Stimulated activated memory B cell treated with anti-CD40 and anti-IgM and Interleukin-4, amounts not matched to agents 10 μg/mL and 1 μg/mL and 100 μg/mL, for 72 hours (primary cell): ENCODE data around the gene AZI2.

Experiments
- ATAC-seq: fragments of 150-1000 bp; cut with Tn5 transposase; 2 replicates; pipeline ENCODE4 v1.10.0; 2021
- H3K27ac Mint-ChIP-seq: one replicate; pipeline ENCODE4 v1.8.0; 2022; ENCODE audit warnings: mild to moderate bottlenecking, mixed read lengths
- H3K27me3 Mint-ChIP-seq: one replicate; pipeline ENCODE4 v1.8.0; 2022; ENCODE audit warnings: mixed read lengths
- H3K36me3 Mint-ChIP-seq: one replicate; pipeline ENCODE4 v1.8.0; 2022; ENCODE audit warnings: mixed read lengths
- H3K4me1 Mint-ChIP-seq: one replicate; pipeline ENCODE4 v1.8.0; 2022; ENCODE audit warnings: mixed read lengths
- H3K4me3 Mint-ChIP-seq: one replicate; pipeline ENCODE4 v1.8.0; 2022; ENCODE audit warnings: mild to moderate bottlenecking, moderate library complexity, mixed read lengths
- H3K9me3 Mint-ChIP-seq: one replicate; pipeline ENCODE4 v1.8.0; 2022; ENCODE audit warnings: mixed read lengths

Gene AZI2

GRCh38 chr3:28322464-28322863, 26.2 kb downstream of the AZI2 start:
- H3K4me1 Mint-ChIP-seq = no peaks in the 10 kb centered on the region
- ATAC-seq = no peak
- H3K4me3 Mint-ChIP-seq = no peak overlapping the region
- no peak overlapping the region for H3K27ac Mint-ChIP-seq
- H3K9me3 Mint-ChIP-seq = no peaks in the 10 kb centered on the region
- H3K36me3 Mint-ChIP-seq = peaks cover 34% of the 10 kb centered on the region
- H3K27me3 Mint-ChIP-seq = no peaks in the 10 kb centered on the region

DNA sequence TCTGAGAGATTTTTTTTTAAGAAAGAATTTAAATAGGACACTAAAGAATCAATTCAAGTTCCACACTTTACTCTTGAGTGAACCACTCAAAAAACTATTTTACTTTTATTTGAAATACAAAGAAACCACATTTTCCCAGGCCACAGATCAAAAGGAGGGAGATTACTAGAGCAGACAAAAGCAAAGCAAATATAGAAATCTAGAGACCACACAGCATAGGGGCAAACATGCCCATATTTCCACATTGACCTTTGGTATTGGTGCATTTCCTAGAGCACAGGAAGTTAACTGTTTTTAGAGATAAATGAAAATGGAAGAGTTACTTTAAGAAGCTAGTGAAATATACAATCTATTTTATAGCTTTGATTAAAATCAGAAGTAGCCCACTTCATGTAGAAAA, 27.6 kb downstream of the AZI2 start:
- H3K4me3 Mint-ChIP-seq = no peak overlapping the region
- no peaks in the 10 kb centered on the region for H3K4me1 Mint-ChIP-seq
- no peak for ATAC-seq
- no peaks in the 10 kb centered on the region for H3K27me3 Mint-ChIP-seq
- no peaks in the 10 kb centered on the region for H3K9me3 Mint-ChIP-seq
- peaks cover 34% of the 10 kb centered on the region for H3K36me3 Mint-ChIP-seq
- no peak overlapping the region for H3K27ac Mint-ChIP-seq

DNA sequence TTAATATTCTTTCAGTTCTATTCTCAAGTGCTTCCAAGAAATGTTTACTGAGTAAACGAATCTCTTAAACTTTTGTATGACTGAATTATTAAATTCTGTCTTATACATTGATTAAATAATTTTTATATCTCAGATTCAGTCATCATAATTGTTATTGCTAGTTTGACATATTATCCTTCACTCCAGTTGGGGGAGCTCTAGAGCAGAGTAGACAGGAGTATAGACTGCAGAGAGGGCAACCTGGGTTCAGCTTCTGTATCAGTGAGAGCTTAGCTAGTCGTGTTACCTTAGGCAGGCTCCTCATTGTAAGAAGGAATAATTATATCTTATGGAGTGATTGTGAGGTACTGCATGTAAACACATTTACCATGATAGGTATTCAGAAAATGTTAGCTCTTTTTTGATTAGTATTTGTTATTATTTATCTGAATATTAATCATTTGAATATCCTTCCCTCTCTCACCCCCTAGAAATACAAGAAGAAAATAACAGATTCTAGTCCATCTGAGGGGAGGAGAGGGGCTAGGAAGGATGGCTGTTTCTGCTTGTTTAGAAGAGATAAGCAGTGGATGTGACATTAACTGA, 31.1 kb downstream of the AZI2 start:
- Mint-ChIP-seq H3K4me3 (no peak overlapping the region), H3K36me3 (peaks cover 20% of the 10 kb centered on the region), H3K27ac (no peak overlapping the region), H3K9me3 (no peaks in the 10 kb centered on the region), H3K4me1 (no peaks in the 10 kb centered on the region), H3K27me3 (no peaks in the 10 kb centered on the region)
- ATAC-seq = peak; percentile 66

DNA sequence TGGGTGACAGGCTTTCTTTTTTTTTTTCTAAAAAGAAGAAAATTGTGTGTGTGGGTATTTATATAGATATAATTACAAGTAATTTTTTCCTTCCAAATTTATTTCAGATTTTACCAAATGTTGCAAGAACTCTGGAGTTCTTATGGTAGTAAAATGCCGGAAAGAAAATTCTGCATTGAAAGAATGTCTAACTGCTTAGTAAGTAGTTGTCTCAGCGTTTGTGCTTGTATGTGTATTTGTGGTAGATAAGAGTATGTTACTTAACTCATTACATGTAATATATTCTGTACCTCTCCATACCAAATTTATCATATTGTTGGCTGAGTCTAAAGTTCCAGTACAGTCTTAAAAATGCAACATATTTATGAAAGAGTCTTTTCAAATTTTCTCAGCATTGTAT, 32.4 kb downstream of the AZI2 start:
- Mint-ChIP-seq H3K4me3 (no peak overlapping the region), H3K27me3 (no peaks in the 10 kb centered on the region), H3K36me3 (peaks cover 19% of the 10 kb centered on the region), H3K4me1 (no peaks in the 10 kb centered on the region), H3K9me3 (no peaks in the 10 kb centered on the region), H3K27ac (no peak overlapping the region)
- no peak for ATAC-seq

GRCh38 chr3:28315711-28316110, 32.9 kb downstream of the AZI2 start:
- ATAC-seq = no peak
- H3K4me3 Mint-ChIP-seq = no peak overlapping the region

DNA sequence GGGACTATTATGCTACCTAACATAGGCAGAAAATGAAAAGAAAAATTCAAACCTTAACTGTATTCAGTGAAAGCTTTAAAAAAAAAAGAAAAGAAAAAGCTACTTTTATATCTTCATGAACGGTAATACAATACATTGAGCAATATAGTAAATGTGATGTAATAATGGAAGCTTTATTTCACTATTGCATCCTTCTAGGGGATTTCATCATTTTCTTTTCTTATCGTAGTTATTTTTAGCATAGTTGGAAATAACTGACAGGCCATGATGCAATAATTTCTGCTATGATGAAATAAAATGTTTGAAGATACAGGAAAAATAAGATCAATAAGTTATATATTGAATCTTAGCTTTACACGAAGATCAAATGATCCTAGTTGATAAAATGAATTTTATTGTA, 40.4 kb downstream of the AZI2 start:
- no peaks in the 10 kb centered on the region for H3K27me3 Mint-ChIP-seq
- H3K4me1 Mint-ChIP-seq = no peaks in the 10 kb centered on the region
- H3K27ac Mint-ChIP-seq = no peak overlapping the region
- H3K36me3 Mint-ChIP-seq = peaks cover 26% of the 10 kb centered on the region
- no peak for ATAC-seq
- no peak overlapping the region for H3K4me3 Mint-ChIP-seq
- no peaks in the 10 kb centered on the region for H3K9me3 Mint-ChIP-seq

More at GRCh38 chr3:28315711-28316110, 32.9 kb downstream of the AZI2 start:
- no peak overlapping the region for H3K27ac Mint-ChIP-seq
- H3K4me1 Mint-ChIP-seq = no peaks in the 10 kb centered on the region
- H3K36me3 Mint-ChIP-seq = peaks cover 14% of the 10 kb centered on the region
- no peaks in the 10 kb centered on the region for H3K9me3 Mint-ChIP-seq
- H3K27me3 Mint-ChIP-seq = no peaks in the 10 kb centered on the region

GRCh38 chr3:28301688-28302087, 46.9 kb downstream of the AZI2 start:
- Mint-ChIP-seq H3K27me3 (no peaks in the 10 kb centered on the region), H3K4me1 (no peaks in the 10 kb centered on the region)

DNA sequence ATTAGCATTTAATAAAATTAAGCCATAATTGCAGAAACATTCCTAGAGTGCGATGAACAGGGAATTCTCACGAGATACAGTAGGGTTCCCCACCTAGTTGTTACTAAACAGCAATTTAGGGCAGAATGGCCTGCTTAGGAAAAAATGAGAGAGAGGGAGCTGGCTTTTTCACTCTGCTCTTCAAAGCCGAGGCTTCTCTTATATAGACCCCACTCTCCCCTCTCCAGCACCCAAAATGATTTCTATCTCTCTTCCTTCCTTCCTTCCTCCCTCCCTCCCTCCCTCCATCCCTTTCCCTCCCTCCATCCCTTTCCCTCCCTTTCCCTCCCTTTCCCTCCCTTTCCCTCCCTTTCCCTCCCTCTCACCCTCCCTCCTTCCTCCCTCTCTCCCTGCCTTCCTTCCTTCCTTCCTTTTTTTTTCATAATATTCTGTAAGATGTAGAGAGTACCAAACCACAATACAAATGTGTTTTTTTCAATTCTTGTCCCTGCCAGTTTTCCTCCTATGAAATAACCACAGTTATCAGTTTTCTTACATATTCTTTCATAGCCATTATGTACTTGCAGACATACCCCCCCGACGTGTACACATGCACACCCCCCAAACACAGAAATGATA, 48.2 kb downstream of the AZI2 start:
- Mint-ChIP-seq H3K9me3 (no peaks in the 10 kb centered on the region), H3K27ac (no peak overlapping the region), H3K36me3 (peaks cover 14% of the 10 kb centered on the region), H3K4me3 (no peak overlapping the region), H3K27me3 (no peaks in the 10 kb centered on the region), H3K4me1 (no peaks in the 10 kb centered on the region)
- no peak for ATAC-seq

More at GRCh38 chr3:28301688-28302087, 46.9 kb downstream of the AZI2 start:
- no peak overlapping the region for H3K4me3 Mint-ChIP-seq
- ATAC-seq = no peak
- H3K9me3 Mint-ChIP-seq = no peaks in the 10 kb centered on the region
- H3K27ac Mint-ChIP-seq = no peak overlapping the region
- peaks cover 21% of the 10 kb centered on the region for H3K36me3 Mint-ChIP-seq

DNA sequence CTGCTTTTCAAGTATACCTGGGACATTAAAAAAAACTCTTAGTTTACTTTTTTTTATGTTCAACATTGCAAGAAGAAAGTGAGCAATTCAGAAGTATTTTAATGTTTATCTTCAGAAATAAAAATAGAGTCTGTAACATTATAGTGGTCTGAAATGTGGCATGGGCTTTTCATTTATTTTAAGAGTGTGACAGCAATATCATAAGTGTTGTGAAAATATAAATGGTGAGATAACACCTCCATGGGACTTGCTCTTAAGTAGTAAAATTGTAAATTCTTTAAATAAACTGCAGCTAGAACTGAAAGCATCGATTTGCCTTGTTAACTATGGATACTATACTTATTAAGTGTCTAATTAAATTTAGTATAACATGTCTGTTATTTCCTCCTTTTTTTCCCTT, 48.9 kb downstream of the AZI2 start:
- H3K9me3 Mint-ChIP-seq = no peaks in the 10 kb centered on the region
- H3K27ac Mint-ChIP-seq = no peak overlapping the region
- H3K36me3 Mint-ChIP-seq = peaks cover 7% of the 10 kb centered on the region
- H3K27me3 Mint-ChIP-seq = no peaks in the 10 kb centered on the region
- no peak for ATAC-seq
- H3K4me3 Mint-ChIP-seq = no peak overlapping the region
- H3K4me1 Mint-ChIP-seq = no peaks in the 10 kb centered on the region

DNA sequence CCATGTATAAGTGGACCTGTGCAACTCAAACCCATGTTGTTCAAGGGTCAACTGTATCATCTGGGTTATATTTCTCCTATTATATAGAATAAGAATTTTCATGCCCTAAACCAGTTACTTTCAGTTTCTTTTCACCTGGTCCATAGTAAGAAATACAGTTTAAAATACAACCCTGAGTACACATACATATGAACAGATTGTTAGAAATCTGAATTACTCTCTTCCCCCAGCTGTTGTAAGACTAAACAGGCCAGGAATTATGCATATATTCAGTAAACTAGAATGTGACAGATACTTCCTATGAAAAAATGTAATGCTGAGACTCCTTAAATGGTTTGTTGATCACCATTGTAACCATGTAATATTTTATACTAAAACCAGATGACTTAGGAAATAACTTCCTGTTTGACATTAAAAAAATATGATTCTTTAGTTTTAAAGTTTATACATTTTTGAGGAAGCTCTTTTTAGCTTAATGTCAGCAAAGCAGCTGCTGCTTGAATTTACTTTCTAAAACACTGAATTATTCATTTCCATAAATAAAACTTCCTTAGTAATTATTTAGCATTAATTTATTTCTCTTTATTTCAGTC, 52.6 kb downstream of the AZI2 start:
- H3K27me3 Mint-ChIP-seq = no peaks in the 10 kb centered on the region
- no peaks in the 10 kb centered on the region for H3K9me3 Mint-ChIP-seq
- H3K4me1 Mint-ChIP-seq = peaks cover 6% of the 10 kb centered on the region
- no peak overlapping the region for H3K4me3 Mint-ChIP-seq
- ATAC-seq = no peak
- H3K36me3 Mint-ChIP-seq = peaks cover 21% of the 10 kb centered on the region
- H3K27ac Mint-ChIP-seq = no peak overlapping the region

DNA sequence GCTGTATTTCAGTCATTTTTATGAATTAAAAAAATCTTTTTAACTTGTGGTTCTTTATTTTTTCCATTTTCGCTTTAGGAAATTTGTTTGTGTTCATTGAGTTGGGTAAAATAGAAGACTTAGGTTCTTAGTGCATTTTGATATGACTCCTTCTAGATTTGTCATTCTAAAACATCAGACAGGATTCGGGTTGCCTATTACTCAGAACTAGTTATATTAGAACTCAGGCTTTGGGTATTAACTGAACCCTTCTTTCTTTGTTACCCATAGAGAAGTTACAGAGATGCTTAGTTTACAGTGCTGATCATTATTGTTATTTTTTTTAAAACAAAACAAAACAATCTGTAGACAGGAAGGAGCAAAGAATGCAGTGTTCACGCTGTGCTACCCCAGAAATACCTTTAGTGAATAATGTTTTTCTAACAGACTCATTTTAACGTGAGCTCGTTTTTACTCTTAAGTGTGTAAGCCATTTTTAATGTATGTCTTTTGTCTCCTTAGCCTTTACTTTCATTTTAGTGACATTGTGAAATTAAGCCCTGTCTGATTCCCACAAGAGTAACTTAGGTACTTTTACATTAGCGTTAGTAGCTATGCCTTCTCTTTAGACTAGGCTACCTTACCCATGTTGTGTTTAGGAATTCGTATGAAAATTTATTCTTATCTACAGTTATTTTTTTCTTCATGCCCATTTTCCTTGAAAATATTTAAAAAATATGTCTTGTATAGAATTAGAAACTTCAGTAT, 53.8 kb downstream of the AZI2 start:
- H3K4me3 Mint-ChIP-seq = no peak overlapping the region
- no peak for ATAC-seq
- H3K27me3 Mint-ChIP-seq = no peaks in the 10 kb centered on the region
- H3K36me3 Mint-ChIP-seq = peaks cover 24% of the 10 kb centered on the region
- H3K9me3 Mint-ChIP-seq = no peaks in the 10 kb centered on the region
- H3K27ac Mint-ChIP-seq = no peak overlapping the region
- peaks cover 6% of the 10 kb centered on the region for H3K4me1 Mint-ChIP-seq

- Mint-ChIP-seq H3K27ac (no peak overlapping the region), H3K27me3 (no peaks in the 10 kb centered on the region), H3K36me3 (peaks cover 24% of the 10 kb centered on the region), H3K4me1 (peaks cover 6% of the 10 kb centered on the region), H3K9me3 (no peaks in the 10 kb centered on the region), H3K4me3 (no peak overlapping the region)
- ATAC-seq = no peak
These were observed 56.0 kb downstream of the AZI2 start for GRCh38 chr3:28292622-28293021.

DNA sequence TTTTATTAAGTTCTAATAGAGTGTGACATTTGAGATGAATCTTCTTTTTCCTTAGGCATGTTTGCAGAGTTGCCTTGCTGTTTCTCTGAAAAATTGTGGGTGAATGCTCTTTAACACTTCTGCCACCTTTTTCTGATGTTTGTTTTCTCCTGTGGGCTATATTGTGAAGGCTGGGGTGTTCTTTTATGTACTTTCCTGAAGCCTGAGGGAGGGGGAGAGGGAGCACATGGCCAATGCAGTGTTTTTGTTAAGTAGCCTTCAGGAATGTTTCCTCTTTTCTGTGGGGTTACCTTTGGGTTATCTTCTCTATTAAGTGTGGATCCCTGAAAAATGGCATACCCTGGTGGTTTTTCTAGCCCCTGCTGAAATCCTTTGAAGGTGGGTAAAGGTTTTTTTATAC, 57.0 kb downstream of the AZI2 start:
- no peak overlapping the region for H3K27ac Mint-ChIP-seq
- no peaks in the 10 kb centered on the region for H3K27me3 Mint-ChIP-seq
- H3K4me3 Mint-ChIP-seq = no peak overlapping the region
- H3K9me3 Mint-ChIP-seq = no peaks in the 10 kb centered on the region
- H3K36me3 Mint-ChIP-seq = peaks cover 24% of the 10 kb centered on the region
- ATAC-seq = no peak
- H3K4me1 Mint-ChIP-seq = peaks cover 6% of the 10 kb centered on the region

DNA sequence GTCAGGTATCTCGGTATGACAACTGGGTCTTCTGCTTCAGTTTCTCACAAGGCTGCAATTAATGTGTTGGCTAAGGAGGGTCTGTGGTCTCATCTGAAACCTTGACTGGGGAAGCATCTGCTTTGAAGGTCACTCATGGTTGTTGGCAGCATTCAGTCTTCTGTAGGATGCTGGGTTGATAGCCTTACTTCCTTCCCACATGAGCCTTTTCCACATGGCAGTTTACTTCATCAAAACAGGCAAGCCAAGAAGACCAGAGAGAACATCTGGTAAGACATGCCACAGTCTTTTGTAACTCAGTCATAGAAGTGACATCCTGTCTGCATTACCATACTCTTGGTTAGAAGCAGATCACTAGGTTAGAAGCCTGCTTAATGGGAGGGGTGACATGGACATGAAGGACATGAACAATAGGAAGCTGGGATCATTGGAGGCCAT, 57.7 kb downstream of the AZI2 start:
- Mint-ChIP-seq H3K27ac (no peak overlapping the region), H3K4me1 (peaks cover 6% of the 10 kb centered on the region), H3K9me3 (no peaks in the 10 kb centered on the region), H3K27me3 (no peaks in the 10 kb centered on the region), H3K36me3 (peaks cover 24% of the 10 kb centered on the region), H3K4me3 (no peak overlapping the region)
- no peak for ATAC-seq

GRCh38 chr3:28287046-28287445, 61.6 kb downstream of the AZI2 start:
- H3K27me3 Mint-ChIP-seq = no peaks in the 10 kb centered on the region
- no peak overlapping the region for H3K27ac Mint-ChIP-seq
- no peaks in the 10 kb centered on the region for H3K9me3 Mint-ChIP-seq
- peaks cover 18% of the 10 kb centered on the region for H3K36me3 Mint-ChIP-seq
- H3K4me1 Mint-ChIP-seq = no peaks in the 10 kb centered on the region
- no peak overlapping the region for H3K4me3 Mint-ChIP-seq
- ATAC-seq = no peak

GRCh38 chr3:28286595-28286994, 62.0 kb downstream of the AZI2 start:
- Mint-ChIP-seq H3K4me3 (no peak overlapping the region), H3K4me1 (no peaks in the 10 kb centered on the region), H3K36me3 (peaks cover 15% of the 10 kb centered on the region), H3K27me3 (no peaks in the 10 kb centered on the region), H3K27ac (no peak overlapping the region), H3K9me3 (no peaks in the 10 kb centered on the region)
- no peak for ATAC-seq
